NCI-H446 treated with DMSO at 0.1 percent for 48 hours (cell line): ENCODE data around the gene MAP6D1.
A peak's percentile ranks its signal among the peaks of the same experiment; 100 is the strongest.

Source experiments
- DNase-seq: peaks from one replicate; lab custom pipeline; 2025; lab: John Stamatoyannopoulos, UW

The MAP6D1 gene

GRCh38 chr3:183823963-183824362 is 1.4 kb downstream of the MAP6D1 start:
- no peak for DNase-seq

GRCh38 chr3:183822631-183823030 is 2.7 kb downstream of the MAP6D1 start:
- no peak for DNase-seq

GRCh38 chr3:183819831-183820230 is 5.5 kb downstream of the MAP6D1 start:
- no peak for DNase-seq

- DNase-seq: no peak
Observed at GRCh38 chr3:183818706-183819624, 6.4 kb downstream of the MAP6D1 start.

- DNase-seq: no peak
Observed at GRCh38 chr3:183818041-183818620, 7.2 kb downstream of the MAP6D1 start.

GRCh38 chr3:183817639-183818038 is 7.7 kb downstream of the MAP6D1 start:
- no peak for DNase-seq

GRCh38 chr3:183816681-183817510 is 8.5 kb downstream of the MAP6D1 start:
- no peak for DNase-seq

GRCh38 chr3:183815951-183816475 is 9.4 kb downstream of the MAP6D1 start:
- no peak for DNase-seq

- no peak for DNase-seq
Observed at GRCh38 chr3:183815563-183815940, 9.8 kb downstream of the MAP6D1 start.

- no peak for DNase-seq
Observed at GRCh38 chr3:183814240-183814639, 11.1 kb downstream of the MAP6D1 start.

- DNase-seq: peak; percentile 55
Observed at GRCh38 chr3:183812761-183813445, 12.5 kb downstream of the MAP6D1 start.

GRCh38 chr3:183811638-183812037 is 13.7 kb downstream of the MAP6D1 start:
- no peak for DNase-seq

GRCh38 chr3:183810643-183811594 is 14.5 kb downstream of the MAP6D1 start:
- DNase-seq: no peak

- no peak for DNase-seq
Observed at GRCh38 chr3:183809270-183809669, 16.1 kb downstream of the MAP6D1 start.

GRCh38 chr3:183808355-183808754 is 17.0 kb downstream of the MAP6D1 start:
- DNase-seq: no peak

- no peak for DNase-seq
Observed at GRCh38 chr3:183807881-183808280, 17.5 kb downstream of the MAP6D1 start.

GRCh38 chr3:183807209-183807728 is 18.1 kb downstream of the MAP6D1 start:
- no peak for DNase-seq

GRCh38 chr3:183802989-183803388 is 22.4 kb downstream of the MAP6D1 start:
- DNase-seq: no peak

- DNase-seq: no peak
Observed at GRCh38 chr3:183801601-183802000, 23.8 kb downstream of the MAP6D1 start.

GRCh38 chr3:183800243-183800863 is 25.0 kb downstream of the MAP6D1 start:
- no peak for DNase-seq
